ENCODE measurements around the gene UBFD1.
"Not testable (repeated sequence)": the region's sequence is repeated elsewhere in the genome, so short reads cannot be mapped to it uniquely, and the experiment has no call there.

The UBFD1 gene

DNA sequence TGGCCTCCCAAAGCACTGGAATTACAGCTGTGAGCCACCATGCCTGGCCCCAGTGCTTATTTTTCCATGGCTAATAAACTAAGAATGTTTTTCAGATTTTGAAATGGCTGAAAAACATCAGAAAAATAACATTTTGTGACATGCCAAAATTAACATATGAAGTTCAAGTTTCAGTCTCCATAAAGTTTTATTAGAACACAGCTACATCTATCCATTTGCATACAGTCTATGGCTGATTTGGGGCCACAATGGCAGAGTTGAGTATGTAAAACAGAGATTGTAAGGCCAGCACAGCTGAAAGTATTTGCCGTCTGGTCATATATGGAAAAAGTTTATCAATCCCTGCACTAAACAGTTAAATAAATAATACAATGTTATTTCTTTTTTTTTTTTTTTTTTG lies 52.4 kb downstream of the UBFD1 start:
- H3K27ac ChIP-seq: no peak overlapping the region
- CTCF ChIA-PET: interaction anchor here (0.6 kb wide), 1 partner anchor 167 kb away, joined by 4 read pairs; no protein-coding TSS in a partner anchor
- POLR2A ChIA-PET (ENCODE audit: low non-redundant PET): no interaction called here
- no peak for DNase-seq (ENCODE audit: low spot score)
- TF ChIP-seq, protein P1, sequence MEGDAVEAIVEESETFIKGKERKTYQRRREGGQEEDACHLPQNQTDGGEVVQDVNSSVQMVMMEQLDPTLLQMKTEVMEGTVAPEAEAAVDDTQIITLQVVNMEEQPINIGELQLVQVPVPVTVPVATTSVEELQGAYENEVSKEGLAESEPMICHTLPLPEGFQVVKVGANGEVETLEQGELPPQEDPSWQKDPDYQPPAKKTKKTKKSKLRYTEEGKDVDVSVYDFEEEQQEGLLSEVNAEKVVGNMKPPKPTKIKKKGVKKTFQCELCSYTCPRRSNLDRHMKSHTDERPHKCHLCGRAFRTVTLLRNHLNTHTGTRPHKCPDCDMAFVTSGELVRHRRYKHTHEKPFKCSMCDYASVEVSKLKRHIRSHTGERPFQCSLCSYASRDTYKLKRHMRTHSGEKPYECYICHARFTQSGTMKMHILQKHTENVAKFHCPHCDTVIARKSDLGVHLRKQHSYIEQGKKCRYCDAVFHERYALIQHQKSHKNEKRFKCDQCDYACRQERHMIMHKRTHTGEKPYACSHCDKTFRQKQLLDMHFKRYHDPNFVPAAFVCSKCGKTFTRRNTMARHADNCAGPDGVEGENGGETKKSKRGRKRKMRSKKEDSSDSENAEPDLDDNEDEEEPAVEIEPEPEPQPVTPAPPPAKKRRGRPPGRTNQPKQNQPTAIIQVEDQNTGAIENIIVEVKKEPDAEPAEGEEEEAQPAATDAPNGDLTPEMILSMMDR (conservative IDR thresholded peaks at IDR 0.05; ENCODE audit: low read depth): no peak

DNA sequence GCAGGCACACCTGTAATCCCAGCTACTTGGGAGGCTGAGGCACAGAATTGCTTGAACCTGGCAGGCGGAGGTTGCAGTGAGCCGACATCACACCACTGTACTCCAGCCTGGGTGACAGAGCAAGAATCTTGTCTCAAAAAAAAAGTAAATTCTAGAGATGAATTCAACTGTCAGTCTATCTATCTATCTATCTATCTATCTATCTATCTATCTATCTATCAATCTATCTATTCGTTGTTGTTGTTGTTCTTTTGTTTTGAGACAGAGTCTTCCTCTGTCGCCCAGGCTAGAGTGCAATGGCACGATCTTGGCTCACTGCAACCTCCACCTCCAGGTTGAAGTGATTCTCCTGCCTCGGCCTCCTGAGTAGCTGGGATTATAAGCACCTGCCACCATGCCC lies 53.4 kb downstream of the UBFD1 start:
- CTCF ChIA-PET: interaction anchor here (0.6 kb wide), 1 partner anchor 57 kb away, joined by 3 read pairs; no protein-coding TSS in a partner anchor
- DNase-seq (ENCODE audit: low spot score); H3K27ac ChIP-seq; POLR2A ChIA-PET (ENCODE audit: low non-redundant PET): not testable (repeated sequence)

DNA sequence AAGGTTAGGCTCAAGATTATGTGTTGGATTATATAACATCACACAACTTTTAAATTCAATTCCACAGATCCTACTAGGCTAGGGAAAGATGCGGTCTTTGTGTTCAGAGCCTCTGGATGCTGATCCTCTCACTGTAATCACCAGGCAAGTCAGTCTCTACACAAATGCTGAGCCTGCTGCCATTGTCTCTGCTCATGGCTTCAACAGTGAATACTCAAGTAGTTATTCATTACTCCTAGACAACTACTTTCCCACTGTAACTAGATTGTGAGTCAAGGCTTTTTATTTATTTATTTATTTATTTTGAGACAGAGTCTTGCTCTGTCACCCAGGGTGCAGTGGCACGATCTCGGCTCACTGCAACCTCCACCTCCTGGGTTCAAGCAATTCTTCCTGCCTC lies 54.4 kb downstream of the UBFD1 start:
- no peak for DNase-seq (ENCODE audit: low spot score)
- CTCF ChIA-PET: no interaction called here
- TF ChIP-seq, protein P1 (conservative IDR thresholded peaks at IDR 0.05; ENCODE audit: low read depth): no peak
- H3K27ac ChIP-seq: no peak overlapping the region
- POLR2A ChIA-PET (ENCODE audit: low non-redundant PET): no interaction called here

DNA sequence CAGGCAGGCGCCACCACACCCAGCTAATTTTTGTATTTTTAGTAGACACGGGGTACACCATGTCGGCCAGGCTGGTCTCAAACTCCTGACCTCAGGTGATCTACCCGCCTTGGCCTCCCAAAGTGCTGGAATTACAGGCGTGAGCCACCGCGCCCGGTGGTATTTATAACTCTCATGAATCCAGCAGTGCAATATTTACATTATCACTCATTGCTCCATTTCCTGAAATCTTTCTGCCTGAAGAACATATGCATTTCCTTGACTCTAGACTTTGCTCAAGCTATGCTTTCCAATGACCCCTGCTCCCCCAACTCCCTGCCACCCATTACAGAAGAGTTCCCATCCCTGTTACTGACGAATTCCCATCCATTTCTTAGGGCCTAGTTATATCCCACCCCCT lies 58.3 kb downstream of the UBFD1 start:
- no peak overlapping the region for H3K27ac ChIP-seq
- no peak for DNase-seq (ENCODE audit: low spot score)
- TF ChIP-seq, protein P1 (conservative IDR thresholded peaks at IDR 0.05; ENCODE audit: low read depth): no peak
- CTCF ChIA-PET: no interaction called here
- POLR2A ChIA-PET (ENCODE audit: low non-redundant PET): no interaction called here
